Astrocyte of the hippocampus (primary cell): ENCODE measurements around the gene IGFALS.
A peak's percentile ranks its signal among the peaks of the same experiment; 100 is the strongest.
"Not testable (repeated sequence)": the region's sequence is repeated elsewhere in the genome, so short reads cannot be mapped to it uniquely, and the experiment has no call there.

Source experiments
- DNase-seq: peaks from one replicate; pipeline ENCODE4 v3.0.0; 2011; ENCODE audit warnings: low read depth, low spot score

Gene IGFALS

DNA sequence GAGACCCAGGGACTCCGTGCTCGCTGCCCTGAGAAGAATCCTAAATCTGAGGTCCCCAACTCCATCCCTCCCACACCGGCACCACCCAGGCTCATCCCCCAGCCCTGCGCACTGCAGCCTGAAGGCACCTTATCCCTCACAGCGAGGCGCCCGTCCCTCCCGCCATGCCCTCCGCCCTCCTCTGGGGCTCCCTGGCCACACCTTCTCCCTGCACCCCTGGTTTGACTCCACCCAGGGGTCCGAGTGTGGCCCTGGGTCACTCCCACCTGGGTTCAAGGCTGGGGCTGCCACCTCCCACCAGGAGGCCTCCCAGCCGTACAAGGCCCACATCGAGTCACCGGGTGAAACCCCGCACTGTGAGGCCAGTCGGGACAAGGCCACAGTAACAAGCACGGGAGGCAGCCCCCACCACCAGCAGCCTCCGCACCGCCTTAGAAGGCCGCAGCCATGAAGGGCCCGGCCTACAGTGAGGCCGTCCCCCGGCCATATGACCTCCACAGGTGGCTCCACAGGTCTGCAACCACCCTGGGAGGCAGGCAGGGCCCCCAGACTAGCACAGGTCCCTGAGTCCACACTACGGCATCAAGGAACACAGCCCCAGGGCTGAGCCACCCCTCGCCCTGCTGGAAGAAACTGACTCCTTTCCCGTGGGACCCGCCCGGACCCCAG is 24.8 kb upstream of the IGFALS start:
- no peak for DNase-seq

DNA sequence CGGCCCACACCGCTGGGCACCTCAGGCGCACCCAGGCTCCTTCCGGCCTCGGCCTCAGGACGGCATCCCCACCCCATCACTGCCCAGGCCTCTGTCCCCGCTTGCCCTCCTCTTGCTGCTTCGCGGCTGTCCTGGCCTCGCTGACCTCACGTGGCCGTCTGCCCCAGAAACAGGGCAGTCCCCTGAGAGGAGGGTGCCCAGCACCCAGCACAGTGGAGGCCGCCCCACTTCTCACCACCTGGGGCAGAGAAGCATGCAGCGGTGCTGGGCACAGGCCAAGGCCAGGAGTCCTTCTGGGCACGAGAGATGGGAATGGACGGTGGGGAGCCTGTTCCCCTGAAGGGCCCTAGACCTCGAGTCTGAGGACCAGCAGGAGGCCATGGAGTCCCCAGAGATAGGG is 24.2 kb upstream of the IGFALS start:
- DNase-seq: no peak

DNA sequence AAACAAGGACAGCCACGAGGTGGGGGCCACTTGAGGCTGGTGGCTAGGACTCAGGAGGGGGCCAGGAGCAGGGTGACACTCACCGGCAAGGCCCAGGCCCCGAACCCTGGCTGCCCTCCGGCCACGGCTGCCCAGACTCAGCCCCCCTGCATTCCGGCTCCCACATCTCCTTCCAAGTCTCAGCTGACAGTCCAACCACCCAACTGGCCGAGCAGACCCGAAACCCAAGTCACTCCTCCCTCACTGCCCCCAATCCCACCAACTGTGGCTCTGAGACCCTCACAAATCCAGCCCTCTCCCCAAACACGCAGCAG is 23.7 kb upstream of the IGFALS start:
- no peak for DNase-seq

DNA sequence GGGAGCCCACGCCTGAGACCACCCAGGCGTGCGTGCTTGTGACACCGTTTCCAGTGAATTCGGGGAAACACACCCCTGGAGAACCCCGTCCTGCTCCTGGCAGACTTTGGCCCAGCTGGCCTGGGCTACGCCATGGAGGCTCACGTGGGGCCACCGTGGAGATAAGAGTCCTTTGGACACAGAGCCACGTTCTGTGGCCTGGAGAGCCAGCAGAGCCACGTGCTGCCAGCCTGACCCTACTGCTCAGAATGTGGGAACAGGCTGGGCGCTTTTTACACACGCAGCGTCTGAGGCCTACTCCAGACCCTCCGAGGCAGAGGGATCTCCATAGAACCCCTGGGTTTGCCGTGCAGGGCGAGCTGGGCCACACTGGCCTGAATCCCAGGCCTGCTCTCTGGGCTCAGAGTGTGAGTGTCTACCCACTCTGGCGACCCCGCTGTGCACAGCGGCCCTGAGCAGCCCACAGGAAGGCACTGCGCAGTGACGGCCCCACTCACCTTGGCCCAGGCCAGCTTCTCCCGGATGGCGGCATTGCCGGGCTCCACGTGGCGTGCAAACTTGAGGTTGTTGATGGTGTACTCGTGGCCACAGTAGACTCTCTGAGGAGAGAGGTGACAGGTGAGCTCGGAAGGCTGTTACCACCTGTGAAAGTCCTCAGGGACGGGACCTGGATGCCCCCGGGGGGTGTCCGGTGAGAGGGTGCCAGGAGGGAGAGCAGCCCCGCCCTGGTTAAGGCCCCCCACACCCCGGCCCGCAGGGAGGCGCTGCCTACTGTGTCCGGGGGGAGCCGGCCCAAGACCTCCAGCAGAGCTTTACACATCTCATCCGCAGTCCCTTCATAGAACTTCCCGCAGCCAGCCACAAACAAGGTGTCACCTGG is 23.1 kb upstream of the IGFALS start:
- no peak for DNase-seq

DNA sequence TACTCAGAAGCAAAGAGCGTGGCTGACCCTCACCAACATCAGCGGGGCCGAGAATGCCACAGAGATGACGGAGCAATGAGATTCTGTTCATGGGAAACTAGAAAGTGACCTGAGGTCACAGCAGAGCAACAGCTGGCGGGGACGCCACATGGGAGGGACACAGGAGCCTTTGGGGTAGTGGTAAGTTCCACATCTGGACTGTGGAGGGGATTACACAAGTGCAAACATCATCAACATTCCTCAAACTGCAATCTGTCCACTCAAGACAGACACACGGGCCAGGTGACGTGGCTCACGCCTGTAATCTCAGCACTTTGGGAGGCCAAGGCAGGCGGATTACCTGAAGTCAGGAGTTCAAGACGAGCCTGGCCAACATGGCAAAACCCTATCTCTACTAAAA is 22.0 kb upstream of the IGFALS start:
- DNase-seq: no peak

DNA sequence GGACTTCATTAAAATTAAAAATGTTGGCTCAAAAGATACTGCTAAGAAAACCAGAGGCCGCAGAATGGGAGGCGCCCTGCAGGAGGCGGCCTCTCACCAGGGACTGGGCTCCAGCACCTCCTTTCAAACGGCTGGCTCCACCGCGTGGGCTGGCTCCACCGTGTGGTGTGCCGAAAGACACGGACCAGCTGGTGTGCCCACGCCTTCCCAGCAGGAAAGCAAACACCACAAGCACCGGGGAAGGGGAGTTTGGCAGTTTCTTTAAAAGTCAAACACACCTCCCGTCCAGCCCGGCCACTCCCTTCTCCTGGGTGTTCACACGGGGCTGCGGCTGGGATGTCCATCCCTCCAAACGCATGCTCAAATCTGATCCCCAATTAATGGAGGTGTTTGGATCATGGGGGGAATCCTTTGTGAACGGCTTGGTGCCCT is 19.2 kb upstream of the IGFALS start:
- DNase-seq: peak; percentile 76

DNA sequence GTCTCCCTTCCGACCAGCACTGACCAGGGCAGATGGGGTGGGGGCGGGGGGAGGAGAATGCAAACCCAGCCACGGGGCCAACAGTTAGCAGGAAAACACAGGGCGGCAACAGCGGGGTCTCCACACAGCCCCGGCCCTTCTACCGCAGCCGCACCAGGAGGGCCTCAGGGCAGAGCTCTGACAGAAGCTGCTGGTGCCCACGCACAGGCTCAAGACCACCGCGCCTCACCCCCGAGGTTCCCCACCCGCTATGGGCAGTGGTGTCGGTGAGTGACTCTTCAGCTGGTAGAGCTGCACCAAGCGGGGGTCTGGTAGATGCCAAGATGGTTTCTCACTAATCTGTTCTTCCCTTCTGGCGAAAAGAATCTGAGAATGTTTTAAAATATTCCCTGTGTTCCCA is 17.0 kb upstream of the IGFALS start:
- DNase-seq: no peak

DNA sequence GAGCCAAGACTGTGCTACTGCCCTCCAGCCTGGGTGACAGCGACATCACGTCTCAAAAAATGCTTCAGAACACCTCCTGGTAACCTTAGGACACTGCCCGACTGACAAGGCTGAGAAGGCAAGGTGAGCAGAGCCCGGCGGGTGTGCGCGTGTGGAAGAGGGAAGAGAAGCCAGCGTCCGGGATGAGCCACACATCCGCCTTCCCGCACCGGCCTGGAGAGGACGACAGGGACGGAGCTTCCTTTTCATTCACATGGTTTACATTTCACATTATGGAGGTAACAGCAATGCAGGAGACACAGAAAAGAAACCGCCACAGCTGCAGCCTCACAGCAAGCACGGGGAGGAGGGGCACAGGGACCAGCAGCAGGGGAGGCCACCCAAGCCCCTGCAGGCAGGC is 16.6 kb upstream of the IGFALS start:
- no peak for DNase-seq

DNA sequence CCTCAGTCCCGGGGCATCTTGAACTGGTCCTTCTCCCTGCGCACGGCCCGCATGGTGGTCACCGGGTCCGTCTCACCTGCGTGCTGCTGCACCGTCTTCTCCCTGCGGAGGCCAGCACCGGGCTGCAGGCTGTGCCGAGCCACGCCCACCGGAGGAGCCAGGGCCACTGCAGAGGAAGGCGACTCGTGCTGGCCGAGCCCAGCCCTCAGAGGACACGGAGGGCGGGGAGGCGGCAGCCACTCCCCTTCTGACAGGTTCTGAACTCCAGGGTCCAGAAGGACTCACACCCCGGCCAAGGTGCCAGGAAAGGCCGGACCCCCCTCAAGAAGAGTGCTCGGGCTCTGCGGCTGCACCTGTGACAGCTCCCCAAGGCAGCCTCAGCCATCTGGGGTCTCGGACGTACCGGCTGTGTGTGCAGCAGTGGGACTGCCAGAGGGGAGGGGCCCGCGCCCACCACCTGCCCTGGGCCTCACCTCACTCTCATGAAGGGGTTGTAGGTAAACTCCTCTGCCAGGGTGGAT is 15.8 kb upstream of the IGFALS start:
- DNase-seq: no peak

DNA sequence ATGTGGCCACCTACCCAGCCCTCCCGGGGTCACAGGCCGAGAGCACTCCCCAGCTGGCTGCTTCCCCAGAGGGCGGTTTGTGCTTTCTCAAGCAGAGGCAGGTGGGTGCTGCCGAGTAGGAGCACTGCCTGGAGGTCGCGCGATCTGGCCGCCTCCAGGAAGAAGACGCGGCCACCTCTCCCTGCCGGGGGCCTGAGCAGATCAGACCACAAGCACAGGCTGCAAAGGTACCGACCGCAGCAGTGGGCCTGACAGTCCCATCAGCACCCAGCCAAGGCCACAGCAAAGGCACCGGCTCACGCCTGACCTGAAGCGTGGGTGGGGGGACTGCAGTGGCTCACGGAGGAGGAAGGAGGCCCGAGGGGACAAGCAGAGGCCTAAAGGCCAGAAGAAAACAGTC is 15.2 kb upstream of the IGFALS start:
- DNase-seq: no peak

DNA sequence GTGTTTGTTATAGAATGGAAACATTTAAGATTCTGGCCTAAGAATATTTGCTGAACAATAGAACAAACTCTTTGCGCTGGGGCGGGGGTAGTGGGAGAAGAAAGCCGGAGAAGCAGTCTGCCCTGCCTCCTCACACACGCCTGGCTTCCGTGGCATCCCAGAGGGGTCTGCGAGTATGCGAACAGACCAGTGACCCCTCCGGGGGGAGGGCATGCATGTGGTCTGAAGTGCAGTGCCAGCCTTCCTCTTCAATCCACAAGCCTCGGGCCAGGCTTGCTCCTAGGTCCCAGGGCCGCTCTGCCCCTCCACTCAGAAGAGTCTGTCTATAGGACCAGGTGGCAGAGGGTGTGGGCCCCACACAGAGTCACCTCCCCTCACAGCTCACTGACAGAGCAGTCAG is 14.1 kb upstream of the IGFALS start:
- DNase-seq: no peak

DNA sequence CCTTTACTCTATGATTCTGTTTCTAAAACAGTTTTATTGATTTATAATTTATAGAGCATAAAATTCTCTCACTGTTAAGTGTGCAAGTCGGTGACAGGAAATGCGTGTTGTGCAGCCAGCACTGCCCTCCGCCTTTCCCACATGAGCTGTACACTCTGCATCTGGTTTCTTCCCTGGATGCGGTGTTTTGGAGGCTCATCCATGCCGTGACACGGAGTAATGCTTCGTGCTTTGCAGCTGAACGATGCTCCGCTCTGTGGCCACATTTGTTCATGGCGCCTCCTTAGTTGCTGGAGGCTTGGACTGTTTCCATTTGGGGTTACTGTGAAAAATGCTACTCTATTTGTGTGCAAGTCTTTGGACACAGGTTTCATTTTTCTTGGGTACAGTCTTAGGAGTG is 7.2 kb upstream of the IGFALS start:
- no peak for DNase-seq

DNA sequence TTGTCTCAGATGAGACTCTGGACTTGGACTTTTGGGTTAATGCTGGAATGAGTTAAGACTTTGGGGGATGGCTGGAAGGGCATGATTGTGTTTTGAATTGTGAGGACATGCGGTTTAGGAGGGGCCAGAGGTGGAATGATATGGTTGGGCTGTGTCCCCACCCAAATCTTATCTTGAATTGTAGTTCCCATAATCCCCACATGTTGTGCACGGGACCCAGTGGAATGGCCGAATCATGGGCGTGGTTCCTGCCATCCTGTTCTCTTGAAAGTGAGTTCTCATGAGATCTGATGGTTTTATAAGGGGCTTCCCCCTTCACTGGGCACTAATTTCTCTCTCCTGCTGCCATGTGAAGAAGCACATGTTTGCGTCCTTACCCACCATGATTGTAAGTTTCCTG is 5.8 kb upstream of the IGFALS start:
- DNase-seq: not testable (repeated sequence)

DNA sequence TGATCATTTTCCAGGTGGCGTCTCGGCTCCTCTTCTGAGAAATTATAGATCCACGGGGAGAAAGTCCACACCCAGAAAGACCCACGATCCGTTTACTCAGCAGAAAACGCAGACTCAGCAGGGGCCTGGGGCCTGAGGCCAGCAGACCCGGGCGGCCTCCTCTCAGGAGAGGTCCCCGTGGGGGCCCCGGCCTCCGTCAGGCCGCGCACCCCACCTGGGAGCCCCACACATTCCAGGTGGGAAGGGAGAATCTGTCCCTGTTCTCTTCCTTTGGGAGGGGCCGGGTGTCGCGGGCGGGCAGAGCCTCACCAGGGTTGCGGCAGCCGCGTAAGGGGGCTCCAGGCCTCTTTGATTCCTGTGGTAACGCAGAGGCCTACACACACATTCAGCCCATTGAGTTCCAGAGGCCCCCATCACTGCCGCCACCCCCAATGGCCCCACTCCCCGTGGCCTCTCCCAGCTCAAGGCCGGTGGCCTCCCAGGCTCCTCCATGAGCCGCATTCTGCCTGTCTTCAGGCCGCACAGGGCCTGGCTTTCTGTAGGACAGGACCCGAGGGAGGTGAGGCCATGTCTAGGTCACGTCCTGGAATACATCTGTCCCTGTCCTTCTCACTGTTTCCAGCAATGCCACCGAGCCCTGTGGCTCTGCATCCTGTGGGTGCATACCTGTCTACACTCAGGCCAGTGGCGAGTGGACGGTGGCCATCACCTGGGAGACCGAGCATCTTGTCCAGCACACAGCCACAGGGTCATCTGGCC is 1.6 kb upstream of the IGFALS start:
- no peak for DNase-seq

DNA sequence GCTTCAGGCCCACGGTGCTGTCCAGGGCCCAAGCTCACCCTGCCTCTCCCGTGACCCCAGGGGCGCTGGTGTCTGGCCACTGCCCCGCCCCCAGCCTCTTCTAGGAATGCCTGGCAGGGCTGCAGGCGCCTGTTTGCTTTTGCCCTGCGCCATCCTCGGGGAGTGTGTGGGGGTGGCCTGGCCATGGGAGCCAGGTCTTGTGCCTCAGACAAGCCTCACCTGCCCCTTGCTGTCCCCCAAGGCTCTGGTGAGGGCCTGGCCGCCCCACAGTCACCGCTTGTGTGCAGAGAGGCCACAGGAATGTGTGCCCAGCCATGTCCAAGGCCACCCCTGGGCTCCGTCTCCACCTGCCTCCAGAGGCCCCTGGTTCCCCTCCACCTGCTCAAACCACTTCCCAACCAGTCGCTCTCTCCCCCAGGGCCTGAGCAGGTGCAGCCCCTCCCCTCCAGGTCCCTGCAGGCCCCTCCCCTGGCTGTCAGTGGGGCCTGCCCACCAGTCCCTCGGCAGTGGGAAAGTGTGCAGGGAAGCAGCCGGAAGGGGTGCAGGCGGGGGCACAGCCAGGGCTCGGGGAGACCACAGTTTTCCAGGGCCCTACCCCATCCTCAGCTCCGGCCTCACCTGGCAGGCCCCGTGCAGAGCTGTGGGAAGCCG is 841 bp upstream of the IGFALS start:
- no peak for DNase-seq

DNA sequence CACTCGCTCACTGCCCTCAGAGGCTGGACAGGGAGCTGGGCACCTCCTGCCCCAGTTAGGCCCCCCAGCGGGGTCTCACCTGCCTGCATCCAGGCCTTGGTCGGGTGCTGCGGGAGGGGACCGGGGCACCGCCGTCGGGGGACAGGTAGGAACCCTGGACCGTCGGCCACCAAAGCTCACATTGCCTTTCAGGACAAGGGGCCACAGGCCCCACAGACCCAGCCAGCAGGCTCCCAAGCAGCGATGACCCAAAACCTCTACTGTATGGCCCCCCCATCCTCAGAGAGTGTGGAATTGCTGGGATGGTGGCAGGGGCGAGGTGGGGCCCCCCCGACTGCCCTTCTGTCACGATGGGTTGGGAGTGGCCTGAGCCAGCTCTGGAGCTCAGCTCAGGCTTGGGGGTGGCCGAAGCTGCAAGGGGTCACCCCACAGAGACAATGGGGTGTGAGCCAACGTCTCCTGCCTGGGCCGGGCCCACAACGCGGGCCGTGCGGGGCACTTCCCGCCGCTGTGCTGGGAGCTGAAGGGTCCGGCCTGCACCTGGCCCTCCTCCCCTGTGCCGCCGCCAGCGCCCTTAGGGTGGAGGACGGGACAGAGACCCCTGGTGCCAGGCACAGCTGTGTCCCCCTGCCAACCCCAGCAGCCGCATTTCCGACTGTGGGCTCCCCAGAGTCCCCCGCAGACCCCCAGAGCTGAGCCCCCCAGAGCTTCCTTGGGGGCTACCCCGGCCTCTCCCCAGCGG is 498 bp downstream of the IGFALS start:
- DNase-seq: no peak

DNA sequence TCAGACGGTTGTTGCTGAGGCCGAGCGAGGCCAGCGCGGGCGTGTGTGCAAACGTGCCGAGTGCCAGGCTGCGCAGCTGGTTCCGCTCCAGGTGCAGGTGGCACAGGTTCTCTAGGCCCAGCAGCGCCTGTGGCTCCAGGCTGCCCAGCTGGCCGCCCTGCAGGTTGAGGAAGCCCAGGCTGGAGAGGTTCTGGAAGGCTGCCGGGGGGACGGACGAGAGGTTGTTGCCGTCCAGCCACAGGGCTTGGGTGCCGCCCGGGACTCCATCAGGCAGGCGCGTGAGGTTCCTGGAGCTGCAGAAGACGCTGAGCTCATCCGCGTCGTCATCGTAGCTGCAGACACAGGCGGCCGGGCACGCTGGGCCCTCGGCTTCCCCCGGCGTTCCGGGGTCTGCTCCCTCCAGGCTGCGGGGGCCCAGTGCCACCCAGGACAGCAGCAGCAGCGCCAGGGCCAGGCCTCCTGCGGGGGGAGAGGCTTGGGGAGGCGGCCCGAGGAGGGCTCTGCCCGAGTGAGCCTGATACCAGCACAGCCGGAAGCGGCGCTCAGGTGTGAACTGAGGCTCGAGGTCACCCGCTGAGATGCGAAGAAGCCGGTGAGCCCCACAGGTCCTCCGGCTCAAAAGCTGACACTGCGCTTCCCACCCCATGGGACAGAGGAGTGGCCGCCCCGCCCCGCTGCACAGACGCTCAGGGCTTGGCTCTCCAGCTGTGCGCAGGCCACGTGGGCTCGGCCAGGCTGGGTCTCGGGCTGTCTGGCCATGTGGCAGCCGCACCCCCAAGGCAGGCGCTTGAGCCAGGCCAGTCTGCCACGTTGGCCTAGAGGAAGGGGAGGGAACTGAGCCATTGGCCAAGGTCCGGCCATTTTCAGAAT is 1.3 kb downstream of the IGFALS start:
- no peak for DNase-seq

DNA sequence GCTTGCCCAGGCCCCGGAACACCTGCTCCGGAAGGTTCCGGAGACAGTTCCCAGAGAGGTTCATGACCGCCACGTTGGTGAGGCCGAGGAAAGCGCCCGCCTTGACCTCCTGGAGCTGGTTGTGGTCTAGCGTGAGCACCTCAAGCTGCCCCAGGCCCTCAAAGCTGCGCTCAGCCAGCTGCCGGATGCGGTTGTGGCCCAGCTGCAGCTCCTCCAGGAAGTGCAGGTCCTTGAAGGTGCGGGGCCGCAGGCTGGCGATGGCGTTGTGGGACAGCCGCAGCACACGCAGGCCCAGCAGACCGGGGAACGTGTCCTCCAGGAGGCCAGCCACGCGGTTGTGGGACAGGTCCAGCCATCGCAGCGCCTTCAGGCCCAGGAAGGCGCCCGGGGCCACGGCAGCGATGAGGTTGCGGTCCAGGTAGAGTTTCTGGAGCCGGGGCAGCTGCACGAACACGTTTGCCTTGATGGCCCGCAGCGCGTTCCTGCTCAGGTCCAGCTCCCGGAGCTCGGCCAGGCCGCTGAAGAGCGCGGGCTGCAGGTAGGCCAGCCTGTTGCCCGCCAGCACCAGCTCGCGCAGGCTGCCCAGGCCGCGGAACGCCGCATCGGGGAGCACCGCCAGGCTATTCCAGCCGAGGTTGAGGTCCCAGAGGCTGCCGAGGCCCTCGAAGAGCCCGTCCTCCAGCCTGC is 2.1 kb downstream of the IGFALS start:
- no peak for DNase-seq

DNA sequence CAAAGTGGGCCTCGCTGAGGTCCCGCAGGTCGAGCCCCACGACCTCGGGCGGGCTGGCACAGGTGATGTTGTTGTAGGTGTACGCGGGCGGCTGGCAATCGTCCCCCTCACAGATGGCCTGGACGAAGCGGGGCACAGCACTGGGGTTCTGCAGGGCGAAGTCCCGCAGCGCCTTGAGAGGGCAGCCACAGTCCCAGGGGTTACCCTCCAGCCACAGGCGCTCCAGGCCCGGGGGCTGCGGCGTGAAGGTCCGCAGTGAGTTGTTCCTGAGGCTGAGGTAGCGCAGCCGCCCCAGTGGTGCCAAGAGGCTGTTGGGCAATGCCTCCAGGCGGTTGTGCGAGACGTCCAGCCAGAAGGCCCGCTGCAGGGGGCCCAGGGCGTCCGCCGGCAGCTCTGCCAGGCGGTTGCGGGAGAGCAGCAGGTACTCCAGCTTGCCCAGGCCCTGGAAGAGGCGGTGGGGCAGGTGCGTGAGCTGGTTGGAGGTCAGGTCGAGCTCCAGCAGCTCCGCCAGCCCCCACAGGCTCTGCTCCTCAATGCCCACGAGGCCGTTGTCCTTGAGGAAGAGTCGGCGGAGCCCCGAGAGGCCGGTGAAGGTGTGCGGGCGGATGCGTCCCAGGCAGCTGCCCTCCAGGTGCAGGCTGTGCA is 2.8 kb downstream of the IGFALS start:
- no peak for DNase-seq
